Pulmonary artery endothelial cell (primary cell): ENCODE measurements around the gene RELB. TPM values are rescaled to one million over a fixed set of nuclear protein-coding genes. Genes with fewer than 3 reads are reported as not detected.

Experiments used
- DNase-seq: peaks from one replicate; pipeline ENCODE4 v3.0.0-alpha.2; 2011; ENCODE audit warnings: low read depth, low spot score
- total RNA-seq: library from RNA; depleted of rRNA; stranded (reverse); fragments of >200 nt; gene quantifications from 2 replicates; pipeline ENCODE4 v1.2.3, GENCODE V29; 2014

The RELB gene
- total RNA-seq, 1 donor from 2014 or later, result 10.7 TPM

- no peak for DNase-seq
Observed at GRCh38 chr19:45058622-45059159, 57.4 kb downstream of the RELB start.

GRCh38 chr19:45059258-45059965 is 58.1 kb downstream of the RELB start:
- peak; percentile 45 for DNase-seq

GRCh38 chr19:45061965-45062364 is 60.7 kb downstream of the RELB start:
- no peak for DNase-seq

- DNase-seq, result no peak
Observed at GRCh38 chr19:45063851-45064801, 62.9 kb downstream of the RELB start.

- DNase-seq, result no peak
Observed at GRCh38 chr19:45066921-45067661, 65.8 kb downstream of the RELB start.

- DNase-seq, result no peak
Observed at GRCh38 chr19:45068041-45068440, 66.8 kb downstream of the RELB start.

GRCh38 chr19:45069056-45069455 is 67.8 kb downstream of the RELB start:
- DNase-seq, result no peak

GRCh38 chr19:45070214-45070613 is 69.0 kb downstream of the RELB start:
- DNase-seq, result no peak

GRCh38 chr19:45070861-45071544 is 69.7 kb downstream of the RELB start:
- no peak for DNase-seq

- DNase-seq, result no peak
Observed at GRCh38 chr19:45071545-45071938, 70.3 kb downstream of the RELB start.

GRCh38 chr19:45071969-45072790 is 70.9 kb downstream of the RELB start:
- DNase-seq, result no peak

GRCh38 chr19:45074744-45075300 is 73.6 kb downstream of the RELB start:
- DNase-seq, result no peak

GRCh38 chr19:45075301-45076028 is 74.2 kb downstream of the RELB start:
- DNase-seq, result no peak

GRCh38 chr19:45076029-45076850 is 75.0 kb downstream of the RELB start, which contains the start of gene ZNF296:
Gene ZNF296 (minus strand): TSS chr19:45076478. CDS start chr19:45076373, 105 bp downstream.
- DNase-seq, result no peak

GRCh38 chr19:45076851-45077730 is 75.8 kb downstream of the RELB start:
- no peak for DNase-seq

- DNase-seq, result no peak
Observed at GRCh38 chr19:45078390-45079062, 77.3 kb downstream of the RELB start.
